ENCODE results near the gene TMEM236.

Gene TMEM236

DNA sequence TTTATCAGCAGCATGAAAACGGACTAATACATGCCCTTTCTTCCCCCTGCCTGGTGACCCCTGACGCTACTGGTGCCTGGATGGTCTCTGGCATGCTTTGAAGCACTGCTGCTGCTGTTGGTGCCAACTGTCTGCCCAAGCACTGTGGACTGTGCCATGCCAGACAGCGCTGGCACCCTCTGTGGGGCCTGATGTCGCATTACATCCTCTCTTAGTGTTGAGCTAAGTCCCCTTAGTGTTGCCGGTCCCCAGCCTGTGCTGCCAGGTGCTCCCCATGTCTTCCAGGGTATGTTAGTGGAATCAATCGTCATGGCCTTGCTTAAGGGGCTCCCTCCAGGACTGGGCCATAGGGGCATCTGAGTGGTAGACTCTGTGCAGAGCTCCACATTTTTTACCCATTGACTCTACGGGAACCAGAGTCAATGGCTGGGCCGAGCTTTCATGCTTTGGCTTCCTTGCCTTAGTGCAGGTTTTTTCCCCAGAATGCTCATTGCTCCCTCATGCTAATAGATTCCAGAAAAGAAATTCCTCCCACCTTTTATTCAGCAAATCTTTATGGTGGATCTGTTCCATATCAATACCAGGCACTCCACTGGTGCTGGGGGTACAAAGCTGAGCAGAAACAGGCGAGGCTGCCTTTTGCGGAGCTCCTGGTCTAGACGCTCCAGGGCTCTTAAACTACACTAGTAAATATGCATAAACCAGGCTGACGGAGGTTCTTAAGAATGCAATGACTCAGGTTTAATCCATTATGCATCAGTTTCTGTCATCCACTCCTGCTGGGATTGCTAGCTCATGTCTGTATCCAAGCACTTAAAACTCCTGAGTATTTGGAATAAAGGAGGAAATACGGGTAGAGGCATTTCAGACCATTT is 35.3 kb downstream of the TMEM236 start:
- no peak overlapping the region for H3K4me3 ChIP-seq (ENCODE audit: low read depth, low read length)

DNA sequence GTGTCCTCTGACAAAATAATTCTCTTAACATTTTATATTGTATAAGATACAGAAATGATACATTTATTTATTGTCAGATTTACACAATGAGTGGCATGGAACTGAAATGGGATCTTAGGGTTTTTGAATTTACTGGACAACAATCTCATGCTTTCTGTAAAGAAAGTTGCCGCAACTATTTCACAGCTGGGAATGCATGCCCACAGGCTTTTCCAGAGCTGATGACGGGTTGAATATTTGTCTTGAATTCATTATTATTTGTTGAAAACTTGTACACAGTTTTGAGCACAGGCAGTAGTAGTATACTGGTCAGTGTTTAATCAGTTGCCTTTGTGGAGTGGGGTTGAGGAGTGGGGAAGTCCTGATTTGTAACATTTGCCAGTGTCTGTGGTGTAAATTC is 36.6 kb downstream of the TMEM236 start:
- no peak overlapping the region for H3K4me3 ChIP-seq (ENCODE audit: low read depth, low read length)

DNA sequence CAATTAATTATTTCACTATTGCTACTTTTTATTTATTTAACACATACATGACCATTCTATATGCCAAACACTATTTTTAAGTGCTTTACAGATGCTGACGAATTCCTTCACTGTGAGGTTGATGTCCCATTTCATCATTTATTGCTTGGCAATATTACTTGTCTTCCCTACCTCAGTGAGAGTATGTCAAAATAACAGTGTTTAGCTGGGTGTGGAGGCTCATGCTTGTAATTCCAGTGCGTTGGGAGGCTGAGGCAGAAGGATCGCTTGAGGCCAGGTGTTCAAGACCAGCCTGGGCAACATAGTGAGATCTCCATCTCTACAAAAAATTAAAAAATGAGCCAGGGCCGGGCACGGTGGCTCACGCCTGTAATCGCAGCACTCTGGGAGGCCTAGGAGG is 37.4 kb downstream of the TMEM236 start:
- no peak overlapping the region for H3K4me3 ChIP-seq (ENCODE audit: low read depth, low read length)

DNA sequence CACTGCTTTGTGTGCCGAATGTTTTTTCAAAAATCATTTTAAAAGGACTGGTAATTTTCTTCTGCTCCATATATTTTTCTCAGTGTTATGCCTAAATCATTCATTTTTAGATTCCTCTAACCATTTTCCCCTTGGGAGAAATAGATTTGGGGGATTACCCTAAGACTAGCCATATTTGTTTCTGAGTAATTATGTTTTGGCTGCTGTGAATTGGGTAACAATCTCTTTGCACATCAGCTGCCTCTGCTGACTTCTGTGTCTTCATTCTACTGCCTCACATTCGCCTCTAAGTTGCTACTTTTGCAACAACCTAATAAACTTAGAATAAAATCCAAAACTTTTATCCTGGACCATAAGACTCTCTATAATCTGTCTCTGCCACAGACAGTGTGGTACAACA is 38.6 kb downstream of the TMEM236 start:
- no peak overlapping the region for H3K4me3 ChIP-seq (ENCODE audit: low read depth, low read length)

DNA sequence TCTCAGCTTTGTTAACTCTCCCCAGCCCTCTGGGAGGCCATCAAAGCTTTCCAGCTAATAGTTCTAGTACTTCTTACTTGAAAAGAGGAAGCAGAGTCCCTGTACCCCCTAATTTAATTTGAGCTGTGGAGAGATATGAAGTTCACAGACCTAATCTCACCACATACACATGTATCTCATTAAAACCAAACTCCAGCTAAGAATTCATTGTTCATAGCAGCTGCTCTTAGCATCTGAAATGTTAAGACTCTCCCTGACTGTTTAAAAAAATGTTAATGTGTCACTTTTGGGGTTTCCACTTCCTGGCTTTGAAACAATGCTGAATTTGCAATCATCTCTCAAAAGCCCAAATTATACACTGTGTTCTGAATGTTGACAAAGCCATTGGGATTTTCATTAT is 41.0 kb downstream of the TMEM236 start:
- no peak overlapping the region for H3K4me3 ChIP-seq (ENCODE audit: low read depth, low read length)

DNA sequence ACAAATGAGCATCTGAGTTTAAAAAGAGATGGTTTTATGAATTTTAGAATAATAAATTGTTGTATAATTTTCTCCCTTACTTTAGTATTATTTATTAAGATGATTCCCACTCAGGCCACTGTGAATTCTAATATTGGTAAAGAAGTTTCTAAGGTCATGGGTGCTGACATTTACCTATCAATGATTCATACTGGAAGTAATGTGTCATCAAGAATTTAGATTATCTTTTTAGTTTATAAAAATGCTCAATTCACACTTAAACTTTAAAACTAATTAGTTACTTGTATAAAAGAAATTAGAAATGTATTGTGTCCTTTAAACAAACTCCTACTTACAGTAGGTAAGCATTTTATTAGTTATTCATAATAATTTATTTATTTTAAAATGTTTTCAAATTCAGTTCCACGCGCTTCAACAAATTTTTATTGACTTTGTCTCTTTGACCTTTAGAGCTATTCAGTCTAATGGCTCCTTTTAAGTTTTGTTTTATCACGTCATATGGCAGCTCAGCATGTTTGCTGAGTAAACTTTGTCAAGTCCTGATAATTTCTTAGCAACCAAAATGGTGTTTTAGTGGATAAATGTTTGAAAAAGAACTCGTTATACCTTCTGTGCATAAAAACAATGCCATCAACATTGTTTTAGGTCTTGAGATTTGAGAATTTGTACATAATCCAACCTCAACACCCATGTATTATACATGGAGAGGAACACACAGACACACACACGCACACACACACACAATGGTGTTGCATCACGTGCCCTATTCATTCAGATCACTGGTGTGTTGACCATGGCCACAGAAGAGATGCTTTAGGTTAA is 42.0 kb downstream of the TMEM236 start:
- no peak overlapping the region for H3K4me3 ChIP-seq (ENCODE audit: low read depth, low read length)

DNA sequence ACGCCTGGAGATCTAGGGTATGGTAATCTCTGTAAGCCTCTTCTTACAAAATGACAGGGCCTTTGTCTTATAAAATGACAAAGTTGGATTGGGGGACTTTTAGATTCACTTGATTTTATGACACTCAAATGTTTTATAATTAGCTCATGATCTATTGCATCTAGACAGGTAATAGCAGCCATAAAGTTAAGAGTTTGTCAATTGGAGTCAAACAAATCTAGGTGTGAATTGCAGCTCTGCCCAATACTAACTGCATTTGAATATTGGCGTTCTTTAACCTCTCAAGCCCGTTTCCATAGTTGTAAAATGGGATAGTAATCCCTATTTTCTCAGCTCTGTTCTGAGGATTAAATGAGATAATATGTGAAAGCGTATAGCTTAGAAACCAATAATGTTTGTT is 43.1 kb downstream of the TMEM236 start:
- no peak overlapping the region for H3K4me3 ChIP-seq (ENCODE audit: low read depth, low read length)

DNA sequence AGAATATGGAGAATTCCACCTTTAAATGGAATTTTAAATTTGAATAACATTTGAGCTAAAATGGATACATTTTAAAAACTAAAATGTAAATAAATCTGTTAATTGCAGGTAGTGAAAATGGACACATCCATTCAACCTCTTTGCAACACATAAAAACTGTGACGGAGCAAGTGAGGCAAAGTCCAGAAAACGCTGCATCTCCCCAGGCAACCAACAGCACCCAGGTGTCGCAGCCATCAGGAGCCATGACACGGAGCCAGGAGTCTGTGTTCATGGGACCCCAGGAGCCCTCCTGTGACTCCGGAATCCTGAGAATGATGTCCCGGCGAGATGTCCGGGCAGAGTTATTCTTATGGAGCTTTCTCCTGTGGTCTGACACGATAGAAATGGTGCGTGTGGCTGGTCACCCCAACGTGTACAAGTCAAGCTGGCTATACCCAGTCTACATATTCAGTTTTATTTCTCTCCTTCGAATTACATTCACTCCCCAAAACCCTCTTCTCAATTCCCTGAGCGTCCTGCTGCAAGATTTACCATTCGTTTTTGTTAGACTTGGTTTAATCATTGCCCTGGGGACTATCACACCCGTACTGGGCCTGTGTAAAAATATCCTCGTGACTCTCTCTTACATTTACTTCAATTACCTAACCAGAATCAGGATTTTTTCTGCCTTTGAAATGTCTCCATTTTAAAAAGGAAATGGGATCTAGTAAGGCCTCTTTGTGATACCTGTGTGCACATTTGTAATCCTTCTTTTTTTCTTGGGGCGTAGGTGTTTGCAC is 44.0 kb downstream of the TMEM236 start:
- no peak overlapping the region for H3K4me3 ChIP-seq (ENCODE audit: low read depth, low read length)

DNA sequence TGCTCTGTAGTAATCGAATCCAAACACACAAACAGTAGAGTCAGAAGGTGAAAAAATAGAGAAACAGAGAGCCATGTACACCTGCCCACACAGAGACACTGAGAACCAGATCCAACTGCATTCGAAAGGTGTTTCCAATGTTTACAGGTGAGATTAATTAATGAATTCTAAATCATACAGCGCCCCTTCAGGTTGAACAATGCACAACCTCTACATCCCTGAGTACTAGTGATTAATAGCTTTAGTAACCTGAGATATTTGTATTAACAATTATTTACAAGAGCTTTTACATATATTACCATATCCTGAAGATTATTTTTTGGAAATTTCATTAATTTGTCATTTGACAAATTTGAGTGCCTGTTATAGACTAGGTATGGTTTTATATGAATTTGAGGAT is 49.5 kb downstream of the TMEM236 start:
- H3K4me3 ChIP-seq (ENCODE audit: low read depth, low read length) = no peak overlapping the region

DNA sequence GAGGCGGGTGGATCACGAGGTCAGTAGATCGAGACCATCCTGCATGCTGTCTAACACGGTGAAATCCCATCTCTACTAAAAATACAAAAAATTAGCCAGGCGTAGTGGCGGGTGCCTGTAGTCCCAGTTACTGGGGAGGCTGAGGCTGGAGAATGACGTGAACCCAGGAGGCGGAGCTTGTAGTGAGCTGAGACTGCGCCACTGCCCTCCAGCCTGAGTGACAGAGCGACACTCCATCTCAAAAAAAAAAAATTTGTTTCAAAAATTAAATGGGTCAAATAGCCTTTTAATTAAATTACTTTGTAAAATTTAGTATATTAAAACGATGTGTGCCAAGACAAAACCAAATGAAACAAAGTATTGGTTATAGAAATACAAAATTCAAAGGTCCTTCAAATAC is 50.3 kb downstream of the TMEM236 start:
- H3K4me3 ChIP-seq (ENCODE audit: low read depth, low read length) = no peak overlapping the region

DNA sequence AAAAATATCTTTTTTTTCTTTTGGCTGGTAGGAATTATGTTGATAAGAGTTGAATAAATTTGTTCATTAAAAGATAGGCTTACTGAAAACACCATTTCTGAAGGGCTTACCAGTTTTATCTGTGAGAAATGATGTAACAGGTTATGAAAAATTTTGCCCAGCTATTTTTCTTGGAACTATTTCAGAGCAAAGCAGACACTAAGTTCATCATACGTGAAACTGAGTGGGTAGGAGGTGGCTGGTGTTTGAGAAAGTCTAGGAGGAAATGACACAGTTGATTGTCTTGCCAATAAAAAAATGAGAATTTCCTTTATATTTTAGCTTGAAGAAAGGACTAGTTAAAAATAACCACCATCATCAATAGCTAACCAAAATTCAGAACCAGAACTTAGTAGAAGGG is 51.0 kb downstream of the TMEM236 start:
- H3K4me3 ChIP-seq (ENCODE audit: low read depth, low read length) = no peak overlapping the region

DNA sequence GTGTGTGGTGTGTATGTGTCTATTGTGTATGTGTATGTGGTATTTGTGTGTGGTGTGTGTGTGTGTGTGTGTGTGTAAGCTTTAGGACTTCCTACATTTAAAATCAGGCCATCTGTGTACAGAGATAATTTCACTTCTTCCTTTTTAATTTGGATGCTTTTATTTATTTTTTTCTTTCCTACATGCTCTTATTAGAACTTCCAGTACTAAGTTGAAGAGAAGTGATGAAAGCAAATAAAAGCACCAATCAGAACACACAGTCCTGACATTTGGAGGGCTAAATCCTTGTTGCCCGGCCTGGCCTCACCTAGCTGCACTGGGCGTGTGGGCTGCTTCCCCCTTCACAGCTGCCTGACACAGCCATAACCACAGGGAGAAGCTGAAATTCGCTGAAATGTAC is 53.3 kb downstream of the TMEM236 start:
- H3K4me3 ChIP-seq (ENCODE audit: low read depth, low read length) = no peak overlapping the region

DNA sequence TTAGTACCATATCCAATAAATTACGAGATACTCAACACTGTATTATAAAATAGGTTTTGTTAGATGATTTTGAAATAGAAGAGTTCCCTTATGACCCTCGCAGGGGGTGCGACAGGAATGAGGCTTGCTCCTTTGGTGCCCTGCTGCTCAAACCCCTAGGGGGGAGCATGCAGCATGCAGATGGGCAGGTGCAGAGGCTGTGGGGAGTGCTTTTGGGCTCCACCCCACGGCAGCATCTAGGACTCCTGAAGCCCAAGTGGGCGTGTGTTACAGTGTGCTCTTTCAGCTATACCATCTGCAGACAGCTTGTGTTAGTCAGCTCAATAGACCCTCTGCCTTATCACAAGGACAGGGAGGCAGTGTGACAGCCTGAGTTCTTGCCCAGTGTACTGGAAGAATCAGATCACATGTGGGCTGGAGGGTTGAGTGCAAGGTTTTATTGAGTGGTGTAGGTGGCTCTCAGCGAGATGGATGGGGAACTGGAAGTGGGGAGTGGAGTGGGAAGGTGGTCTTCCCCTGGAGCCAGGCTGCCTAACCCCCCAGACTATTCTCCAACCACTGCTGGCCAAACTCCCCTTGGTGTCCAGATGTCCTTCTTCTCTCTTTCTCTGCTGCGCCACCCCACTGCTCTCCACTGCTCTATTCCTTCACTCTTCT is 54.0 kb downstream of the TMEM236 start:
- H3K4me3 ChIP-seq (ENCODE audit: low read depth, low read length) = no peak overlapping the region

DNA sequence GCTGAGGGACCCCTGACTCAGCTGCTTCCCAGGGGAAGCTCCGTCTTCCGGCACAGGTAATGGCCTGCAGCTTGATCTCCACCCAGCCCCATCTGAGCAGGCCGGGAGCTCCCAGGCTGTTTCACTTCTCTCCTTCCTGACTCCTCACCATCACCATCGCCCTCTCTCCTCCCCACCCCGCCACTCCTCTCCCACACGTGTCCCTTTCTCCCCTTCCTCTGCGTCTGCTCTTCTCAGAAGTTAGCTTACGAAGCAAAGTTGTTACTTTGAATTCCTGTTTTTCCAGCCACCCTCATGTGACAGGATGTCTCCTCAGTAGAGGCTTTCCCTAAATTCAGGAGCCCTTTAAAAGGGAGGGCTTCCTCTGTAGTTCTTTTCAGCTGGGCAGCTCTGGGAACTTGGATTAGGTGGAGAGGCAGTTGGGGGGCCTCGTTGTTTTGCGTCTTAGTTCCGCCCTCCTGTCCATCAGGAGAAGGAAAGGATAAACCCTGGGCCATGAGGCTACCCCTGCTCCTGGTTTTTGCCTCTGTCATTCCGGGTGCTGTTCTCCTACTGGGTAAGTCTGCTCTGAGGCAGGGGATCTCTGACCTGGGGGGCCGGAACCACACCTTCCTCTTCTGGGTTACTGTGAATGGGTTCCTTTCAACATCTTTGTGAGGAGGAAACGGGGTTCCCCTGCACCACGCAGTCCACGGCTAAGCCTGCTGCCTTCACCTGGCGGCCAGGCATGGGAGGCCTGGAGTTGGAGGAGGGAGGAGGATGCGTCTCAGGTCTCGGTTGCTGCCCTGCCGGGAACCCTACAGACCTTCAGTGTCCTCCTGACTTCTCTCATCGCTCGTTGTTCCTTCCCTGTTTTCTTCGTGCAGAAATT is 57.2 kb downstream of the TMEM236 start, which contains the start of gene MRC1:
Gene MRC1 (plus strand): TSS at position 378 of the 871 bp plus-strand sequence. CDS start 118 bp downstream, at position 496.
- no peak within 1 kb of the TSS for H3K4me3 ChIP-seq (ENCODE audit: low read depth, low read length)

DNA sequence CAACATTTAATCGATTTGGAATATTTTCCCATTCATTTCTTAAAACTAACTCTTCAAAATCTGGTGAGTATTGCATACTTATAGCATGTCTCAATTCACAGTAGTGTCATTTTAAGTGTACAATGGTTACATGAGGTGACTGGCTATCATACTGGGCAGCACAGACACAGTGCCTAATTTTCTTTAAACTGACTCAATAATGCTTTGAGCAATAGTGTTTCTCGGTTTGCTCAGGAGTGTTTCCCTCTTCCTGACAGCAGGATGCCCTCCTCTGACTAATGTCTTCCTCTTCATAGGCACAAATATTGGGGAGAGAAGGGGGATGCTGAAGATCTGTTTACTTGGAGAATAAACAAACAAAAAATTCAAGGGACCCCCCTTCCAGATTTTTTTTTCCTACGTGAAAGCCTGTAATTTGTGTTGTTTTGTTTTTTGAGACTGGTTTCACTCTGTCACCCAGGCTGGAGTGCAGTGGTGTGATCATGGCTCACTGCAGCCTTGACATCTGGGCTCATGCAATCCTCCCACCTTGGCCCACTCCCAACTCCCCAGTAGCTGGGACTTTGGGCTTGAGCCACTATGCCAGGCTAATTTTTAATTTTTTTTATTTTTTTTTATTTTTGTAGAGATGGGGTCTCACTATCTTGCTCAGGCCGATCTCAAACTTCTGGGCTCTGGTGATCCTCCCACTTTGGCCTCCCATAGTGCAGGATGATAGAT is 59.3 kb downstream of the TMEM236 start:
- no peak overlapping the region for H3K4me3 ChIP-seq (ENCODE audit: low read depth, low read length)

DNA sequence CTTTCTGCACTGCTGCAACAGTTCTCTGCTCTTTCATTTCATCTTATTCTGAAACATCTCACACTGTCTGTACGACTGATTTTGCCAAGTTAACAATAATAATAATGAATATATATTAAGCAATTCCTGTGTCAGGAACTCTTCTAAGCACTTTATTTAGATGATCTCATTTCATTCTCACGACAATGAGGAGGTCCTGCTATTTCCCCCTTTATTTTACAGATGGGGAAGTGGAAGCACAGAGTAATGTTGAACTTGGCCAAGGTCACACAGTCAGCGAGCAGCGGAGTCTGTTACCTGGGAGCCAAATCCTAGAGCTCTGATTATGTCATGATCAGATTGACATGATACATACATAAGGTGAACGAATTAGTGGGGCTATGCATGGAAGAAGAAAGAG is 63.0 kb downstream of the TMEM236 start:
- H3K4me3 ChIP-seq (ENCODE audit: low read depth, low read length) = no peak overlapping the region

DNA sequence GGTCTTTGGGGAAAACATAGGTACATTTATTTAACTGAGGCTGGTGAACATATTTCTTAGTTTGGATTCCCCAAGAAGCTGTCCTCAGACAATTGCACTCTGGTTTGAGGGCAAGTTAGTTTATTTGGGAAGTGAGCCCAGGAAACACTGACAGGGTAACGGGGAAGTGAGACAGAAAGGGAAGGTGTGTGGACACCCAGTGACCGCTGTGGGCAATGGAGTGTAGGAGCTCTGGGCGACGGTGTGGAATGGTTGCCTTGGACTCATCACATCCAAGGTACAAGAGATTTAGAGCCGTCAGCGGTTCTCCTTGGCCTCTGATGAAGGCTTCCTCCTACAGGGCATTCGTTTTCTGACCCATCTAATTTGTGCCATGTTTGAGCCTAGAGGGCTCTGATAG is 64.2 kb downstream of the TMEM236 start:
- H3K4me3 ChIP-seq (ENCODE audit: low read depth, low read length) = no peak overlapping the region

DNA sequence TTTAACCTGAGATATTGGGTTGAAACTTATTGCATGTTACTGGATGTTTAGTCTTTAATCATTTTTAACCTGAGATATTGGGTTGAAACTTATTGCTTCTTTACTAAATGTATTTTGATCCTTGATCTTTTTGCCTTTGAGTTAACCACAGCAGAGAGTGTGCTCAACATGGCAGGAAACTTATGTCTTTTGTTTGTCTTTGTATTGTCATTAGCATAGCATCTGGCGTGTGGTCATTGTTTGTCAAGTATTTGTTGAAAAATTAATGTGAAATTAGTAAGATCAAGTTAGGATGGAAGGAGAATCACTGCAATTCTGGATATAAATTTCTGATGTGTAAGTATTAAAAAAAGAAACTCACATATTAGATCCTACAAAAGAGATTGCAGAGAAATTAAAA is 65.3 kb downstream of the TMEM236 start:
- H3K4me3 ChIP-seq (ENCODE audit: low read depth, low read length) = no peak overlapping the region

DNA sequence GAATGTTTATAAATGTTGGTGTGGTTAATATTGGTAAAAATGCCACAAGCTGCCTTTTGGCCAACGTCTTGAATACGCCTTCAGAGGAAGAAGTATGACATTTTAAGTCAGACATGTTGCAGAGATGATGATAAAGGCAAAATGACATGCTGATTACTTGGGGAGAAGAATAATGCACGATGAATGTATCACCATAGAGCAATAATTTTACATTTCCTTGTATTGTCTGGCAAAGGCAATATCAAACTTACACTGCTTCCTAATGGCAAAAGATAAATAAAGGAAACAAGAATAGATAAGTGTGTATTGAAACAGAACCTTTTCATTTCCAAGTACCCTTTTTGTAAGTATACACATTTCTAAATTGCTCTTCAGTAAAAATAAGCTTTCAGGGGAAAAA is 65.8 kb downstream of the TMEM236 start:
- no peak overlapping the region for H3K4me3 ChIP-seq (ENCODE audit: low read depth, low read length)

Measured in iPS-11a (cell line).